Endothelial cell (in vitro differentiated cells): ENCODE data around the gene LRRC42. TPM values are rescaled to one million over a fixed set of nuclear protein-coding genes. Genes with fewer than 3 reads are reported as not detected.
A peak's percentile ranks its signal among the peaks of the same experiment; 100 is the strongest.

ENCODE experiments used
- DNase-seq: peaks from one replicate; pipeline ENCODE4 v3.0.0; 2021; ENCODE audit warnings: low spot score
- H3K27ac Mint-ChIP-seq: one replicate; pipeline ENCODE4 v1.8.0; 2021; ENCODE audit warnings: mixed read lengths, inconsistent platforms; ENCODE audit not compliant: unreplicated experiment
- H3K27me3 Mint-ChIP-seq: one replicate; pipeline ENCODE4 v1.8.0; 2021; ENCODE audit warnings: mild to moderate bottlenecking, moderate library complexity, mixed read lengths, inconsistent platforms; ENCODE audit not compliant: unreplicated experiment
- H3K36me3 Mint-ChIP-seq: one replicate; pipeline ENCODE4 v1.8.0; 2021; ENCODE audit warnings: mild to moderate bottlenecking, low read depth, mixed read lengths, inconsistent platforms; ENCODE audit not compliant: unreplicated experiment
- H3K4me1 Mint-ChIP-seq: one replicate; pipeline ENCODE4 v1.8.0; 2021; ENCODE audit warnings: mild to moderate bottlenecking, mixed read lengths, inconsistent platforms; ENCODE audit not compliant: unreplicated experiment
- H3K4me3 Mint-ChIP-seq: one replicate; pipeline ENCODE4 v1.8.0; 2021; ENCODE audit warnings: mild to moderate bottlenecking, mixed read lengths, inconsistent platforms; ENCODE audit not compliant: unreplicated experiment
- H3K9me3 Mint-ChIP-seq: one replicate; pipeline ENCODE4 v1.8.0; 2021; ENCODE audit warnings: mixed read lengths, inconsistent platforms; ENCODE audit not compliant: unreplicated experiment
- total RNA-seq: library from RNA; stranded (reverse); fragmentation: NEBNext Ultra II Directional; extraction: Animal tissue kit (Norgen Biotek cat#: 25700); gene quantifications from one replicate; pipeline ENCODE4 v1.2.1, GENCODE V29; 2021; ENCODE audit not compliant: unreplicated experiment
- TF ChIP-seq, protein P1 (sequence below): fragments of 200-600 bp; sonication (generic); IDR thresholded peaks from one replicate; pipeline ENCODE4 v1.5.0; 2021; ENCODE audit warnings: antibody characterized with exemption; ENCODE audit not compliant: unreplicated experiment

The LRRC42 gene
- total RNA-seq, 1 donor from 2014 or later, result 43.6 TPM

- no peak overlapping the region for H3K27ac Mint-ChIP-seq
Measured at GRCh38 chr1:53951697-53952096, 5.5 kb downstream of the LRRC42 start.

GRCh38 chr1:53954128-53954527 lies 8.0 kb downstream of the LRRC42 start:
- Mint-ChIP-seq H3K4me1 (peaks cover 10% of the 10 kb centered on the region), H3K9me3 (no peaks in the 10 kb centered on the region), H3K36me3 (peaks cover 5% of the 10 kb centered on the region), H3K4me3 (no peak overlapping the region), H3K27me3 (peaks cover 2% of the 10 kb centered on the region), H3K27ac (no peak overlapping the region)
- TF ChIP-seq, protein P1, sequence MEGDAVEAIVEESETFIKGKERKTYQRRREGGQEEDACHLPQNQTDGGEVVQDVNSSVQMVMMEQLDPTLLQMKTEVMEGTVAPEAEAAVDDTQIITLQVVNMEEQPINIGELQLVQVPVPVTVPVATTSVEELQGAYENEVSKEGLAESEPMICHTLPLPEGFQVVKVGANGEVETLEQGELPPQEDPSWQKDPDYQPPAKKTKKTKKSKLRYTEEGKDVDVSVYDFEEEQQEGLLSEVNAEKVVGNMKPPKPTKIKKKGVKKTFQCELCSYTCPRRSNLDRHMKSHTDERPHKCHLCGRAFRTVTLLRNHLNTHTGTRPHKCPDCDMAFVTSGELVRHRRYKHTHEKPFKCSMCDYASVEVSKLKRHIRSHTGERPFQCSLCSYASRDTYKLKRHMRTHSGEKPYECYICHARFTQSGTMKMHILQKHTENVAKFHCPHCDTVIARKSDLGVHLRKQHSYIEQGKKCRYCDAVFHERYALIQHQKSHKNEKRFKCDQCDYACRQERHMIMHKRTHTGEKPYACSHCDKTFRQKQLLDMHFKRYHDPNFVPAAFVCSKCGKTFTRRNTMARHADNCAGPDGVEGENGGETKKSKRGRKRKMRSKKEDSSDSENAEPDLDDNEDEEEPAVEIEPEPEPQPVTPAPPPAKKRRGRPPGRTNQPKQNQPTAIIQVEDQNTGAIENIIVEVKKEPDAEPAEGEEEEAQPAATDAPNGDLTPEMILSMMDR, result no peak
- no peak for DNase-seq

More at GRCh38 chr1:53951697-53952096, 5.5 kb downstream of the LRRC42 start:
- Mint-ChIP-seq H3K27me3 (peaks cover 9% of the 10 kb centered on the region), H3K36me3 (peaks cover 11% of the 10 kb centered on the region), H3K4me3 (no peak overlapping the region), H3K9me3 (no peaks in the 10 kb centered on the region), H3K4me1 (peaks cover 13% of the 10 kb centered on the region)
- DNase-seq, result no peak
- TF ChIP-seq, protein P1, result no peak

GRCh38 chr1:53956308-53957168 lies 10.4 kb downstream of the LRRC42 start:
- H3K4me3 Mint-ChIP-seq, result no peak overlapping the region
- no peak for DNase-seq
- no peaks in the 10 kb centered on the region for H3K9me3 Mint-ChIP-seq
- TF ChIP-seq, protein P1, result no peak
- peaks cover 10% of the 10 kb centered on the region for H3K4me1 Mint-ChIP-seq
- H3K36me3 Mint-ChIP-seq, result peaks cover 5% of the 10 kb centered on the region
- H3K27ac Mint-ChIP-seq, result peak overlapping the region; percentile 75
- H3K27me3 Mint-ChIP-seq, result no peaks in the 10 kb centered on the region

GRCh38 chr1:53957194-53957818 lies 11.2 kb downstream of the LRRC42 start:
- Mint-ChIP-seq H3K36me3 (peaks cover 7% of the 10 kb centered on the region), H3K27me3 (no peaks in the 10 kb centered on the region), H3K4me3 (no peak overlapping the region), H3K4me1 (peaks cover 10% of the 10 kb centered on the region), H3K9me3 (no peaks in the 10 kb centered on the region), H3K27ac (no peak overlapping the region)
- TF ChIP-seq, protein P1, result no peak
- DNase-seq, result no peak
